GOT3 (cell line): Measurements from ENCODE around the gene IQCM.

ENCODE experiments used
- DNase-seq: peaks from one replicate; lab custom pipeline; 2025; ENCODE audit warnings: mixed read lengths; lab: John Stamatoyannopoulos, UW

IQCM gene

GRCh38 chr4:149768477-149768876 lies 47.2 kb downstream of the IQCM start:
- no peak for DNase-seq

GRCh38 chr4:149766135-149766534 lies 49.5 kb downstream of the IQCM start:
- no peak for DNase-seq

- no peak for DNase-seq
Observed at GRCh38 chr4:149765630-149766029, 50.0 kb downstream of the IQCM start.

- DNase-seq: no peak
Observed at GRCh38 chr4:149755969-149756368, 59.7 kb downstream of the IQCM start.

GRCh38 chr4:149754526-149754925 lies 61.1 kb downstream of the IQCM start:
- no peak for DNase-seq

- no peak for DNase-seq
Observed at GRCh38 chr4:149752729-149753128, 62.9 kb downstream of the IQCM start.

- no peak for DNase-seq
Observed at GRCh38 chr4:149751174-149751573, 64.5 kb downstream of the IQCM start.

GRCh38 chr4:149749784-149750183 lies 65.9 kb downstream of the IQCM start:
- DNase-seq: no peak

DNA sequence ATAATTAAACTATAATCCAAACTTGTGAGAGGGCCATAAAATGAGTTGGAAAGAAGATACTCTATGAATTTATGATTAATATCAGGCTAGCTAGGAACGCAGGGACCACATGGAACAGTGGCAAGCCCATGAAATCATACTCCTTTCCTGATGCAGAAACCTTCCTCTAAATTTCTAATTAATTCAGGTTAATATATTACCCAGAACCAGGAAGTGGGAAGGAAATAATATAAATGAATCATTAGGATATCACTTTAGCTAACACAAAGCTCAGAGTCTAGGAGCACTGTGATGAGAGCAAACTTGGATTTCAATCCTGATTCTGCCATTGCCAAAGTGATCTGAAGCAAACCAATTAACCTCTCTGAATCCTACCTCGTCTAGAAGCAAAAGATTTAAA lies 68.0 kb downstream of the IQCM start:
- DNase-seq: no peak

- no peak for DNase-seq
Observed at GRCh38 chr4:149746276-149746675, 69.4 kb downstream of the IQCM start.

- no peak for DNase-seq
Observed at GRCh38 chr4:149741186-149741831, 74.3 kb downstream of the IQCM start.

DNA sequence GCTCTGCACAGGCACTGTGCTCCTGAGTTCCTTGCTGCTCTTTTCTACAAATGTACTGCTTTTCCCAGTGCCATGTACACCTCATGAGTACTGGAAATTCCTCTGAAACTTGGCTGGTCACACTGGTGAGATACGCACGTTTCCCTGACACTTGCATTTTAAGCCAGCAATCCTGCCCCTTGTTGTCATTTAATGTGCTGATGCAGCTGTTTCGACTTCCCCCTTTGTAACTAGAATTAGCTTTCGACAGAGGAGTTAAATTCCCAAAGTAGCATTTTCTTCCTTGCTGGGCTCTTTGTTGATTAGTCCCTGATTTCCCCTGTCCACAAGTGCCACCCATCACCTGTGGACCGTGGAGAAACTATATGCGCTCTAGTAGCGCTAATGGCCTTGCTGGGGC lies 77.5 kb downstream of the IQCM start:
- no peak for DNase-seq

- no peak for DNase-seq
Observed at GRCh38 chr4:149735796-149736195, 79.8 kb downstream of the IQCM start.

DNA sequence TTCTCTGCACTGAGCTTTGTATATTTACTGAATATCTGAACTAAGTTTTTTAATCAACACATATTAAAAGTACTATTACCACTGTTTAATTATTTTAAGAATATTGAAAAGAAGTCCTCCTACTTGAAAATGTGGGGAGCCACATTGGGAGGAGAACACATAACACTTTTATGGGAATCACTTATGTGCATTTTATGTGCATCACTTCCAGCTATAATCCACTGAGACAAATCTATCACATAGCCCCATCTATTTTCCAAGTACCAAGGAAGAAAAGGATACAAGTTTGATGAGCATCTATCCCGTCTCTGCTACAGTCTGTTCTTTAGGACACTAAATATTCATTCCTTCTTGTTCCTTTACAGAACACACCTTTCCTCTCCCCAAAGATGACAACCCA lies 87.2 kb downstream of the IQCM start:
- no peak for DNase-seq

DNA sequence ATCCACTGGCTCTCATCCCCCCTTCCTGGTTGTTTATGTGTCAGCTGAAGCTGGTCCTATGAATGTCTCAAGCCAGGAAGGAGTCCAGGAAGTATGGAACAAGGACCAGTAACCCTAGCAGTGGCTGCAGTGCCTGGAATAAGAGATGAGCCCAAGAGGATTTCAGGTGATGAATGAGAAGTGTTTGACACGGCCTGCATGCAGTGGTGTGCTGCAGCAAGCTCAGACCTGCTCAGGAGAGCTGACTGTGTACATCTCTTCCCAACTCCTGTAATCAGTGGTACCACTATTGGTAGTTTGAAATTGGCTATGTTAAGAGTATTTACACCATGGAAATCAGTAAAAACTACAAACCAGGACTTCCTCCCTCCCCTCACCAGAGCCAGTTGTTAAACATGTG lies 88.0 kb downstream of the IQCM start:
- DNase-seq: no peak

GRCh38 chr4:149723065-149723464 lies 92.6 kb downstream of the IQCM start:
- no peak for DNase-seq

GRCh38 chr4:149719806-149720205 lies 95.8 kb downstream of the IQCM start:
- DNase-seq: no peak

DNA sequence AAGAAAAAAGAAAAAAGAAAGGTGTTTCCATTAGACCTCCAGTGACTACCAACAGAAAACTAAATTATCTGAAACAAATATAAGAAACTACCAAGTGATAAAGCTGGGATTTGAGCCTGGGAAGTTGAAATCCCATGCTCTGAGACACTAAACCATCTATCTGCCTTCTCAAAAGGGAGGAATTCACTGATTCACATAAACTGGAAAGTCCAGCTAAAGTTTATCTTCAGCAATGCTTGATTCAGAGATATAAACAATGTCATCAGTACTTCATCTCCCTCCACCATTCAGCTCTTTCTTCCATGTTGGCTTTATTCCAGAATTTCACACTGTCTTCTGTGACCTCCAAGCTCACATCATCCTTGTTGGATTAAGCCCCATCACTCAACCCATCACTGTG lies 96.3 kb downstream of the IQCM start:
- DNase-seq: no peak

GRCh38 chr4:149718500-149718899 lies 97.1 kb downstream of the IQCM start:
- no peak for DNase-seq

DNA sequence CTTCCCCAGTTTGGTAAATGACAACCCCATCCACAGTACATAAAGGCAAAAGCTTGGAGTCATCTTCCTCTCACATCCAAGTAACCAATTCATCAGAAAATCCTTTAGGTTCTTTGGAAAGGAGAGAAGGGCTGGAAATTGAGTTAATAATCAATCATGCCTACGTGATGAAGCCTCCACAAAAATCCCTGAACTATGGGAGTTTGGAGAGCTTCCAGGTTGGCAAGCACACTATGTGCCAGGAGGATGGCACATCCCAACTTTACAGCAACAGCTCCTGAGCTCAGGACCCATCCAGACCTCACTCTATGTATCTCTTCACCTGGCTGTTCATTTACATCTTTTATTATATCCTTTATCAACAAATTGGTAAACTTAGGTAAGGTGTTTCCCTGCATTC lies 98.9 kb downstream of the IQCM start:
- no peak for DNase-seq

GRCh38 chr4:149715822-149716585 lies 99.6 kb downstream of the IQCM start:
- no peak for DNase-seq

- no peak for DNase-seq
Observed at GRCh38 chr4:149713031-149713430, 102.6 kb downstream of the IQCM start.

GRCh38 chr4:149711593-149712365 lies 103.9 kb downstream of the IQCM start:
- no peak for DNase-seq
